HEK293 (cell line): ENCODE measurements around the gene MCTP1.

Experiments
- CTCF ChIA-PET: fragments of 350-600 bp; formaldehyde crosslinking; extraction: SDS; loops from one replicate; lab custom pipeline; 2021; ENCODE audit warnings: antibody characterized with exemption; lab: Yijun Ruan, JAX
- POLR2A ChIA-PET: fragments of 300-600 bp; formaldehyde crosslinking; extraction: SDS; loops from one replicate; lab custom pipeline; 2020; ENCODE audit warnings: antibody characterized with exemption, inconsistent platforms; lab: Yijun Ruan, JAX
- H3K27ac ChIP-seq: fragments of 200-500 bp; sonication (Bioruptor generic); 2 replicates; pipeline ENCODE4 v1.5.1; 2014; ENCODE audit warnings: low read depth, low read length, control low read depth, inconsistent platforms; ENCODE audit errors: extremely low read depth
- H3K36me3 ChIP-seq, 2 experiments: fragments of 200-500 bp in 1 of 2; sonication (Bioruptor generic) in 1 of 2; 1 replicate in 1 of 2; 2 replicates in 1 of 2; pipeline ENCODE4 v1.5.1; 2014 to 2017; ENCODE audit warnings: inconsistent platforms in 2 of 2, low read length in 2 of 2; ENCODE audit not compliant: control insufficient read depth in 2 of 2, insufficient read depth in 1 of 2
- H3K4me1 ChIP-seq: fragments of 200-500 bp; sonication (Bioruptor generic); 2 replicates; pipeline ENCODE4 v1.5.1; 2014; ENCODE audit warnings: mild to moderate bottlenecking, low read length, inconsistent platforms; ENCODE audit not compliant: control insufficient read depth, insufficient read depth
- H3K4me3 ChIP-seq: 2 replicates; pipeline ENCODE4 v1.5.1; 2011; ENCODE audit warnings: low read depth, mild to moderate bottlenecking, control low read depth, low read length, moderate library complexity
- H3K9me3 ChIP-seq: fragments of 200-500 bp; sonication (Bioruptor generic); 2 replicates; pipeline ENCODE4 v1.5.1; 2014; ENCODE audit warnings: low read depth, low read length, inconsistent platforms; ENCODE audit not compliant: control insufficient read depth, insufficient read depth
- PRDM1 ChIP-seq: fragments of 450-650 bp; formaldehyde crosslinking; IDR thresholded peaks from 2 replicates; pipeline ENCODE4; 2016; ENCODE audit warnings: missing biosample characterization, missing genetic modification characterization
- SCRT2 ChIP-seq: fragments of 450-650 bp; formaldehyde crosslinking; IDR thresholded peaks from 2 replicates; pipeline ENCODE4 v1.5.1; 2016; ENCODE audit warnings: missing biosample characterization, missing genetic modification characterization
- ZFP3 ChIP-seq: fragments of 450-650 bp; formaldehyde crosslinking; IDR thresholded peaks from 2 replicates; pipeline ENCODE4 v1.5.1; 2016; ENCODE audit warnings: low read depth, missing biosample characterization, missing genetic modification characterization
- ZNF112 ChIP-seq: fragments of 450-650 bp; formaldehyde crosslinking; IDR thresholded peaks from 2 replicates; pipeline ENCODE4 v1.5.0; 2017; ENCODE audit warnings: missing biosample characterization, missing genetic modification characterization
- ZNF2 ChIP-seq: fragments of 450-650 bp; formaldehyde crosslinking; IDR thresholded peaks from 2 replicates; pipeline ENCODE4 v1.5.1; 2016; ENCODE audit warnings: missing biosample characterization, missing genetic modification characterization
- ZNF391 ChIP-seq: fragments of 450-650 bp; formaldehyde crosslinking; IDR thresholded peaks from 2 replicates; pipeline ENCODE4 v1.5.1; 2016; ENCODE audit warnings: low read depth, missing biosample characterization, missing genetic modification characterization, borderline replicate concordance
- ZNF768 ChIP-seq: fragments of 450-650 bp; formaldehyde crosslinking; IDR thresholded peaks from 2 replicates; pipeline ENCODE4 v1.5.1; 2018; ENCODE audit warnings: missing biosample characterization, mild to moderate bottlenecking, missing genetic modification characterization
- ZNF791 ChIP-seq: fragments of 450-650 bp; formaldehyde crosslinking; IDR thresholded peaks from 2 replicates; pipeline ENCODE4 v1.5.1; 2016; ENCODE audit warnings: missing biosample characterization, missing genetic modification characterization
- TF ChIP-seq, protein P1 (sequence below): fragments of 450-650 bp; formaldehyde crosslinking; IDR thresholded peaks from 2 replicates; pipeline ENCODE4 v1.5.1; 2016; ENCODE audit warnings: missing biosample characterization, missing genetic modification characterization, borderline replicate concordance
- TF ChIP-seq, protein P2 (sequence below): fragments of 450-650 bp; formaldehyde crosslinking; IDR thresholded peaks from 2 replicates; pipeline ENCODE4 v1.5.1; 2016; ENCODE audit warnings: missing biosample characterization, missing genetic modification characterization
- TF ChIP-seq, protein P3 (sequence below): fragments of 450-650 bp; formaldehyde crosslinking; IDR thresholded peaks from 2 replicates; pipeline ENCODE4 v1.5.1; 2016; ENCODE audit warnings: missing biosample characterization, missing genetic modification characterization
- TF ChIP-seq, protein P4 (sequence below): fragments of 450-650 bp; formaldehyde crosslinking; IDR thresholded peaks from 2 replicates; pipeline ENCODE4 v1.5.1; 2016; ENCODE audit warnings: missing biosample characterization, missing genetic modification characterization
- TF ChIP-seq, protein P5 (sequence below): fragments of 450-650 bp; formaldehyde crosslinking; IDR thresholded peaks from 2 replicates; pipeline ENCODE4 v1.5.1; 2016; ENCODE audit warnings: missing biosample characterization, missing genetic modification characterization
- TF ChIP-seq, protein P6 (sequence below): fragments of 450-650 bp; formaldehyde crosslinking; IDR thresholded peaks from 2 replicates; pipeline ENCODE4 v1.5.1; 2016; ENCODE audit warnings: missing biosample characterization, missing genetic modification characterization, low read depth
- TF ChIP-seq, protein P7 (sequence below): fragments of 450-650 bp; formaldehyde crosslinking; IDR thresholded peaks from 2 replicates; pipeline ENCODE4 v1.5.1; 2017; ENCODE audit warnings: missing biosample characterization, missing genetic modification characterization

Gene MCTP1

DNA sequence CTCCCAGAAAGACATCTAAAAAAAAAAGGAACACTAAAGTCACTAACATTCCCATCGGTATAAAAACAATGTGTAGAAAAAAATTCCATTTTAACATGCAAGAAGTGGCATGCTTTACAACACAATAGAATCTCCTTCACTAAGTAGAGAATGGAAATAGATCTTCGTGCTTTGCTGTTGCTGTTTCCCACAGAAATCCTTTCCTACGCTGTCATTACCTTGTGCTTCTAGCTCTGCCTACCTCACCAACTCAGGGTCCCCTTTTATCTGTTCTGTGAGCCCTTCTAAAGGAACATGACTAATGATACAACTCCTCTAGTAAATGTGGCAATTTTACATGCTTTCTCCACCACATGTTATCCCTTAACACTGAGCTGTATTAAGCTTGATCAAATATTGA, 202.9 kb downstream of the MCTP1 start (continued):
- TF ChIP-seq, protein P1, sequence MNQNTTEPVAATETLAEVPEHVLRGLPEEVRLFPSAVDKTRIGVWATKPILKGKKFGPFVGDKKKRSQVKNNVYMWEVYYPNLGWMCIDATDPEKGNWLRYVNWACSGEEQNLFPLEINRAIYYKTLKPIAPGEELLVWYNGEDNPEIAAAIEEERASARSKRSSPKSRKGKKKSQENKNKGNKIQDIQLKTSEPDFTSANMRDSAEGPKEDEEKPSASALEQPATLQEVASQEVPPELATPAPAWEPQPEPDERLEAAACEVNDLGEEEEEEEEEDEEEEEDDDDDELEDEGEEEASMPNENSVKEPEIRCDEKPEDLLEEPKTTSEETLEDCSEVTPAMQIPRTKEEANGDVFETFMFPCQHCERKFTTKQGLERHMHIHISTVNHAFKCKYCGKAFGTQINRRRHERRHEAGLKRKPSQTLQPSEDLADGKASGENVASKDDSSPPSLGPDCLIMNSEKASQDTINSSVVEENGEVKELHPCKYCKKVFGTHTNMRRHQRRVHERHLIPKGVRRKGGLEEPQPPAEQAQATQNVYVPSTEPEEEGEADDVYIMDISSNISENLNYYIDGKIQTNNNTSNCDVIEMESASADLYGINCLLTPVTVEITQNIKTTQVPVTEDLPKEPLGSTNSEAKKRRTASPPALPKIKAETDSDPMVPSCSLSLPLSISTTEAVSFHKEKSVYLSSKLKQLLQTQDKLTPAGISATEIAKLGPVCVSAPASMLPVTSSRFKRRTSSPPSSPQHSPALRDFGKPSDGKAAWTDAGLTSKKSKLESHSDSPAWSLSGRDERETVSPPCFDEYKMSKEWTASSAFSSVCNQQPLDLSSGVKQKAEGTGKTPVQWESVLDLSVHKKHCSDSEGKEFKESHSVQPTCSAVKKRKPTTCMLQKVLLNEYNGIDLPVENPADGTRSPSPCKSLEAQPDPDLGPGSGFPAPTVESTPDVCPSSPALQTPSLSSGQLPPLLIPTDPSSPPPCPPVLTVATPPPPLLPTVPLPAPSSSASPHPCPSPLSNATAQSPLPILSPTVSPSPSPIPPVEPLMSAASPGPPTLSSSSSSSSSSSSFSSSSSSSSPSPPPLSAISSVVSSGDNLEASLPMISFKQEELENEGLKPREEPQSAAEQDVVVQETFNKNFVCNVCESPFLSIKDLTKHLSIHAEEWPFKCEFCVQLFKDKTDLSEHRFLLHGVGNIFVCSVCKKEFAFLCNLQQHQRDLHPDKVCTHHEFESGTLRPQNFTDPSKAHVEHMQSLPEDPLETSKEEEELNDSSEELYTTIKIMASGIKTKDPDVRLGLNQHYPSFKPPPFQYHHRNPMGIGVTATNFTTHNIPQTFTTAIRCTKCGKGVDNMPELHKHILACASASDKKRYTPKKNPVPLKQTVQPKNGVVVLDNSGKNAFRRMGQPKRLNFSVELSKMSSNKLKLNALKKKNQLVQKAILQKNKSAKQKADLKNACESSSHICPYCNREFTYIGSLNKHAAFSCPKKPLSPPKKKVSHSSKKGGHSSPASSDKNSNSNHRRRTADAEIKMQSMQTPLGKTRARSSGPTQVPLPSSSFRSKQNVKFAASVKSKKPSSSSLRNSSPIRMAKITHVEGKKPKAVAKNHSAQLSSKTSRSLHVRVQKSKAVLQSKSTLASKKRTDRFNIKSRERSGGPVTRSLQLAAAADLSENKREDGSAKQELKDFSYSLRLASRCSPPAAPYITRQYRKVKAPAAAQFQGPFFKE (tag by site-specific recombination), result no peak

DNA sequence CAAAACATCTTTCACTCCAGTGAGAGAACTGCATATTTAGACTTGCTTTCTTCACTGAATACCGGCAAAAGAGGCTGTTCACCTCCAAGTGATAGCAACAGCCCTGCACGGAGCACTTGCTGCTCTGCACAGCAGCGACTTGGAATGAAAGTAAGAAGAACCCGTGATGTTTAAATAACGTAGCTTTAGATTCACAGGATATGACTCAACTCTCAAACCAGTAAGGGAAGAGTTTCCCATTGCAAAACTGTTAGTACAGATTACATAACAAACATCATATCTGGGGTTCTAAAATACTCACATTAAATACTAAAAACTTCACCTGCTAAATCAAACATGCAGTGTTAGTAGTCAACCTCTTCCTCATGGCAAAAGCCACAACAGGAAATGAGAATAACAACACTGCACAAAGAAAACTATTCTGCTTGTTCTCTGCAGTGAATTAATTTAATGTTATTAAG, 203.4 kb downstream of the MCTP1 start:
- ChIA-PET POLR2A (no interaction called here), CTCF (no interaction called here)
- Histone ChIP-seq H3K27ac (no peak overlapping the region), H3K9me3 (no peaks in the 10 kb centered on the region), H3K36me3 (no peaks in the 10 kb centered on the region), H3K4me1 (no peaks in the 10 kb centered on the region; the same call in 1 of the 2 replicates), H3K4me3 (peak overlapping the region; percentile 7)
- TF ChIP-seq ZNF2 (no peak), SCRT2 (tag by site-specific recombination) (peak; percentile 89), PRDM1 (tag by site-specific recombination) (0 out of 2 replicates have a peak, but pooled peaks have one; percentile 22)

DNA sequence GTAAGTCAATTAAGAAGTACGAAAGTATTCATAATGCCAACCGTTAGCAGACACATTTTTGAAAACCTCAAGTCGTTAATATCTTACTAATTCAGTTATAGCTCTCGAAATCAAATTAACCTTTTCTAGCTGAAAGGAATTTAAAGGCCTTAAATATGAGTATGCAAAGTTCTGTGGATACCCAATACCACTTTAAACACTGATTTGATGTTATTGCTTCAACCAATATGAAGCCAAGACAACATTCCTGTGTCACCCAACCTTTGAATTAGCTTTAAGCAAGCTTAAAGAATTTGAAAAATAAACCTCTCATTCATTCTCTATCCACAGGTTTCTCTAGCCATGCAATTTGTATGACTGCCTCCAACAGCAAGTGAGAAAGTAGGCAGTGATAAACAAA, 204.5 kb downstream of the MCTP1 start:
- TF ChIP-seq ZNF112 (no peak), ZNF791 (tag by site-specific recombination) (no peak), ZFP3 (tag by site-specific recombination) (no peak), ZNF768 (tag by site-specific recombination) (no peak), ZNF391 (tag by site-specific recombination) (no peak)
- TF ChIP-seq, protein P2, sequence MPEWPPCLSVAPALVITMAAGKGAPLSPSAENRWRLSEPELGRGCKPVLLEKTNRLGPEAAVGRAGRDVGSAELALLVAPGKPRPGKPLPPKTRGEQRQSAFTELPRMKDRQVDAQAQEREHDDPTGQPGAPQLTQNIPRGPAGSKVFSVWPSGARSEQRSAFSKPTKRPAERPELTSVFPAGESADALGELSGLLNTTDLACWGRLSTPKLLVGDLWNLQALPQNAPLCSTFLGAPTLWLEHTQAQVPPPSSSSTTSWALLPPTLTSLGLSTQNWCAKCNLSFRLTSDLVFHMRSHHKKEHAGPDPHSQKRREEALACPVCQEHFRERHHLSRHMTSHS, result no peak
- TF ChIP-seq, protein P3, sequence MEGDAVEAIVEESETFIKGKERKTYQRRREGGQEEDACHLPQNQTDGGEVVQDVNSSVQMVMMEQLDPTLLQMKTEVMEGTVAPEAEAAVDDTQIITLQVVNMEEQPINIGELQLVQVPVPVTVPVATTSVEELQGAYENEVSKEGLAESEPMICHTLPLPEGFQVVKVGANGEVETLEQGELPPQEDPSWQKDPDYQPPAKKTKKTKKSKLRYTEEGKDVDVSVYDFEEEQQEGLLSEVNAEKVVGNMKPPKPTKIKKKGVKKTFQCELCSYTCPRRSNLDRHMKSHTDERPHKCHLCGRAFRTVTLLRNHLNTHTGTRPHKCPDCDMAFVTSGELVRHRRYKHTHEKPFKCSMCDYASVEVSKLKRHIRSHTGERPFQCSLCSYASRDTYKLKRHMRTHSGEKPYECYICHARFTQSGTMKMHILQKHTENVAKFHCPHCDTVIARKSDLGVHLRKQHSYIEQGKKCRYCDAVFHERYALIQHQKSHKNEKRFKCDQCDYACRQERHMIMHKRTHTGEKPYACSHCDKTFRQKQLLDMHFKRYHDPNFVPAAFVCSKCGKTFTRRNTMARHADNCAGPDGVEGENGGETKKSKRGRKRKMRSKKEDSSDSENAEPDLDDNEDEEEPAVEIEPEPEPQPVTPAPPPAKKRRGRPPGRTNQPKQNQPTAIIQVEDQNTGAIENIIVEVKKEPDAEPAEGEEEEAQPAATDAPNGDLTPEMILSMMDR (tag by site-specific recombination), result no peak
- TF ChIP-seq, protein P4, sequence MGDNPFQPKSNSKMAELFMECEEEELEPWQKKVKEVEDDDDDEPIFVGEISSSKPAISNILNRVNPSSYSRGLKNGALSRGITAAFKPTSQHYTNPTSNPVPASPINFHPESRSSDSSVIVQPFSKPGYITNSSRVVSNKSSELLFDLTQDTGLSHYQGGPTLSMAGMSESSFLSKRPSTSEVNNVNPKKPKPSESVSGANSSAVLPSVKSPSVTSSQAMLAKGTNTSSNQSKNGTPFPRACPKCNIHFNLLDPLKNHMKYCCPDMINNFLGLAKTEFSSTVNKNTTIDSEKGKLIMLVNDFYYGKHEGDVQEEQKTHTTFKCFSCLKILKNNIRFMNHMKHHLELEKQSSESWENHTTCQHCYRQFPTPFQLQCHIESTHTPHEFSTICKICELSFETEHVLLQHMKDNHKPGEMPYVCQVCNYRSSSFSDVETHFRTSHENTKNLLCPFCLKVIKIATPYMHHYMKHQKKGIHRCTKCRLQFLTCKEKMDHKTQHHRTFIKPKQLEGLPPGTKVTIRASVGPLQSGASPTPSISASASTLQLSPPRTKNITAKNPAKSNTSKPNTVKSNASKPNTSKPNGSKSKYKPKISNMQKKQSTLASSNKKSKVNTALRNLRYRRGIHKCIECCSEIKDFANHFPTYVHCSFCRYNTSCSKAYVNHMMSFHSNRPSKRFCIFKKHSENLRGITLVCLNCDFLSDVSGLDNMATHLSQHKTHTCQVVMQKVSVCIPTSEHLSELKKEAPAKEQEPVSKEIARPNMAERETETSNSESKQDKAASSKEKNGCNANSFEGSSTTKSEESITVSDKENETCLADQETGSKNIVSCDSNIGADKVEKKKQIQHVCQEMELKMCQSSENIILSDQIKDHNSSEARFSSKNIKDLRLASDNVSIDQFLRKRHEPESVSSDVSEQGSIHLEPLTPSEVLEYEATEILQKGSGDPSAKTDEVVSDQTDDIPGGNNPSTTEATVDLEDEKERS (tag by site-specific recombination), result no peak
- TF ChIP-seq, protein P5, sequence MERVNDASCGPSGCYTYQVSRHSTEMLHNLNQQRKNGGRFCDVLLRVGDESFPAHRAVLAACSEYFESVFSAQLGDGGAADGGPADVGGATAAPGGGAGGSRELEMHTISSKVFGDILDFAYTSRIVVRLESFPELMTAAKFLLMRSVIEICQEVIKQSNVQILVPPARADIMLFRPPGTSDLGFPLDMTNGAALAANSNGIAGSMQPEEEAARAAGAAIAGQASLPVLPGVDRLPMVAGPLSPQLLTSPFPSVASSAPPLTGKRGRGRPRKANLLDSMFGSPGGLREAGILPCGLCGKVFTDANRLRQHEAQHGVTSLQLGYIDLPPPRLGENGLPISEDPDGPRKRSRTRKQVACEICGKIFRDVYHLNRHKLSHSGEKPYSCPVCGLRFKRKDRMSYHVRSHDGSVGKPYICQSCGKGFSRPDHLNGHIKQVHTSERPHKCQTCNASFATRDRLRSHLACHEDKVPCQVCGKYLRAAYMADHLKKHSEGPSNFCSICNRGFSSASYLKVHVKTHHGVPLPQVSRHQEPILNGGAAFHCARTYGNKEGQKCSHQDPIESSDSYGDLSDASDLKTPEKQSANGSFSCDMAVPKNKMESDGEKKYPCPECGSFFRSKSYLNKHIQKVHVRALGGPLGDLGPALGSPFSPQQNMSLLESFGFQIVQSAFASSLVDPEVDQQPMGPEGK, result no peak
- TF ChIP-seq, protein P6, sequence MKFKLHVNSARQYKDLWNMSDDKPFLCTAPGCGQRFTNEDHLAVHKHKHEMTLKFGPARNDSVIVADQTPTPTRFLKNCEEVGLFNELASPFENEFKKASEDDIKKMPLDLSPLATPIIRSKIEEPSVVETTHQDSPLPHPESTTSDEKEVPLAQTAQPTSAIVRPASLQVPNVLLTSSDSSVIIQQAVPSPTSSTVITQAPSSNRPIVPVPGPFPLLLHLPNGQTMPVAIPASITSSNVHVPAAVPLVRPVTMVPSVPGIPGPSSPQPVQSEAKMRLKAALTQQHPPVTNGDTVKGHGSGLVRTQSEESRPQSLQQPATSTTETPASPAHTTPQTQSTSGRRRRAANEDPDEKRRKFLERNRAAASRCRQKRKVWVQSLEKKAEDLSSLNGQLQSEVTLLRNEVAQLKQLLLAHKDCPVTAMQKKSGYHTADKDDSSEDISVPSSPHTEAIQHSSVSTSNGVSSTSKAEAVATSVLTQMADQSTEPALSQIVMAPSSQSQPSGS (tag by site-specific recombination), result no peak
- TF ChIP-seq, protein P7, sequence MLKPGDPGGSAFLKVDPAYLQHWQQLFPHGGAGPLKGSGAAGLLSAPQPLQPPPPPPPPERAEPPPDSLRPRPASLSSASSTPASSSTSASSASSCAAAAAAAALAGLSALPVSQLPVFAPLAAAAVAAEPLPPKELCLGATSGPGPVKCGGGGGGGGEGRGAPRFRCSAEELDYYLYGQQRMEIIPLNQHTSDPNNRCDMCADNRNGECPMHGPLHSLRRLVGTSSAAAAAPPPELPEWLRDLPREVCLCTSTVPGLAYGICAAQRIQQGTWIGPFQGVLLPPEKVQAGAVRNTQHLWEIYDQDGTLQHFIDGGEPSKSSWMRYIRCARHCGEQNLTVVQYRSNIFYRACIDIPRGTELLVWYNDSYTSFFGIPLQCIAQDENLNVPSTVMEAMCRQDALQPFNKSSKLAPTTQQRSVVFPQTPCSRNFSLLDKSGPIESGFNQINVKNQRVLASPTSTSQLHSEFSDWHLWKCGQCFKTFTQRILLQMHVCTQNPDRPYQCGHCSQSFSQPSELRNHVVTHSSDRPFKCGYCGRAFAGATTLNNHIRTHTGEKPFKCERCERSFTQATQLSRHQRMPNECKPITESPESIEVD (tag by site-specific recombination), result no peak
- POLR2A ChIA-PET, result no interaction called here
- Histone ChIP-seq H3K9me3 (no peaks in the 10 kb centered on the region), H3K4me1 (no peaks in the 10 kb centered on the region; the same call in 1 of the 2 replicates), H3K27ac (no peak overlapping the region), H3K4me3 (no peak overlapping the region), H3K36me3 (no peaks in the 10 kb centered on the region)
- CTCF ChIA-PET, result no interaction called here
